Neural cell (in vitro differentiated cells): ENCODE data around the gene STARD13. TPM values are rescaled to one million over a fixed set of nuclear protein-coding genes. Genes with fewer than 3 reads are reported as not detected.

ENCODE experiments used
- H2AFZ ChIP-seq: fragments of 200-600, 300-800 bp; sonication (generic), shearing (Covaris generic); 2 replicates; pipeline ENCODE4 v1.6.0; 2014; ENCODE audit warnings: low read depth, mild to moderate bottlenecking, antibody characterized with exemption, low read length, moderate library complexity
- H3F3A ChIP-seq: fragments of 200-600 bp; shearing (Covaris generic); 2 replicates; pipeline ENCODE4 v1.6.1; 2016; ENCODE audit warnings: mild to moderate bottlenecking, moderate library complexity, mixed read lengths, antibody characterized with exemption, low read length; ENCODE audit not compliant: insufficient read depth, poor library complexity, severe bottlenecking
- H3K27ac ChIP-seq: fragments of 200-600, 300-800 bp; sonication (generic), shearing (Covaris generic); 2 replicates; pipeline ENCODE4 v1.5.1; 2014; ENCODE audit warnings: mild to moderate bottlenecking, low read length, moderate library complexity
- H3K27me3 ChIP-seq: fragments of 300-800, 200-600 bp; sonication (generic), shearing (Covaris generic); 2 replicates; pipeline ENCODE4 v1.6.0; 2014; ENCODE audit warnings: mild to moderate bottlenecking, low read depth, low read length, moderate library complexity; ENCODE audit not compliant: insufficient read depth
- H3K36me3 ChIP-seq: fragments of 300-800, 200-600 bp; sonication (generic), shearing (Covaris generic); 2 replicates; pipeline ENCODE4 v1.5.1; 2014; ENCODE audit warnings: mild to moderate bottlenecking, antibody characterized with exemption, low read length, moderate library complexity; ENCODE audit not compliant: insufficient read depth
- H3K4me2 ChIP-seq: fragments of 300-800, 200-600 bp; sonication (generic), shearing (Covaris generic); 2 replicates; pipeline ENCODE4 v1.6.0; 2014; ENCODE audit warnings: mild to moderate bottlenecking, low read length
- H3K4me3 ChIP-seq: fragments of 300-800, 200-600 bp; sonication (generic), shearing (Covaris generic); 2 replicates; pipeline ENCODE4 v1.5.1; 2014; ENCODE audit warnings: mild to moderate bottlenecking, low read length, moderate library complexity
- H3K79me2 ChIP-seq: fragments of 200-600 bp; shearing (Covaris generic); replicated peaks from 2 replicates; pipeline ENCODE4 v1.6.0; 2014; ENCODE audit warnings: mild to moderate bottlenecking, low read length, moderate library complexity; ENCODE audit not compliant: insufficient read depth
- H3K9ac ChIP-seq: fragments of 300-800, 200-600 bp; sonication (generic), shearing (Covaris generic); 2 replicates; pipeline ENCODE4 v1.6.1; 2016; ENCODE audit warnings: mild to moderate bottlenecking, low read length, mixed read lengths
- H3K9me2 ChIP-seq: fragments of 200-600 bp; shearing (Covaris generic); 2 replicates; pipeline ENCODE4 v1.6.1; 2016; ENCODE audit warnings: mild to moderate bottlenecking, low read length, mixed read lengths; ENCODE audit not compliant: insufficient read depth
- H3K9me3 ChIP-seq: fragments of 200-600, 300-800 bp; sonication (generic), shearing (Covaris generic); 2 replicates; pipeline ENCODE4 v1.6.1; 2016; ENCODE audit warnings: mild to moderate bottlenecking, mixed run types, low read length, moderate library complexity, mixed read lengths
- H4K20me1 ChIP-seq: fragments of 200-600 bp; shearing (Covaris generic); 2 replicates; pipeline ENCODE4 v1.6.1; 2016; ENCODE audit warnings: mild to moderate bottlenecking, mixed run types; ENCODE audit not compliant: insufficient read depth
- CTCF ChIP-seq: fragments of 450-650 bp; IDR thresholded peaks from 2 replicates; pipeline ENCODE4 v1.5.1; 2014; ENCODE audit warnings: antibody characterized with exemption, mild to moderate bottlenecking, moderate library complexity; ENCODE audit not compliant: poor library complexity, severe bottlenecking
- EP300 ChIP-seq: fragments of 450-650 bp; conservative IDR thresholded peaks from 2 replicates; pipeline ENCODE4 v1.6.1; 2014; ENCODE audit warnings: antibody characterized with exemption, mild to moderate bottlenecking, moderate library complexity; ENCODE audit not compliant: poor library complexity, severe bottlenecking
- EZH2 ChIP-seq: fragments of 200-600, 300-800 bp; shearing (Covaris generic), sonication (generic); IDR thresholded peaks from 2 replicates; pipeline ENCODE4 v1.6.1; 2014; ENCODE audit warnings: antibody characterized with exemption, low read length, borderline replicate concordance, mild to moderate bottlenecking; ENCODE audit not compliant: insufficient read depth, poor library complexity, severe bottlenecking
- MXI1 ChIP-seq: fragments of 450-650 bp; conservative IDR thresholded peaks from 2 replicates; pipeline ENCODE4 v1.6.1; 2014; ENCODE audit warnings: antibody characterized with exemption, mild to moderate bottlenecking; ENCODE audit not compliant: poor library complexity, severe bottlenecking
- POLR2AphosphoS5 ChIP-seq: IDR thresholded peaks from 2 replicates; pipeline ENCODE4 v1.6.1; 2012
- RAD21 ChIP-seq: fragments of 450-650 bp; conservative IDR thresholded peaks from 2 replicates; pipeline ENCODE4 v1.6.1; 2014; ENCODE audit warnings: antibody characterized with exemption, mild to moderate bottlenecking, moderate library complexity
- SMC3 ChIP-seq: fragments of 450-650 bp; conservative IDR thresholded peaks from 2 replicates; pipeline ENCODE4 v1.6.1; 2014; ENCODE audit warnings: antibody characterized with exemption, mild to moderate bottlenecking, moderate library complexity; ENCODE audit not compliant: poor library complexity
- TAF1 ChIP-seq: IDR thresholded peaks from 2 replicates; pipeline ENCODE4 v1.6.1; 2012; ENCODE audit warnings: low read depth
- polyA plus RNA-seq: library from polyadenylated mRNA; depleted of rRNA; stranded (reverse); fragments of >200 nt; gene quantifications from 2 replicates; pipeline ENCODE4 v1.2.3, GENCODE V29; 2014
- TF ChIP-seq, protein P1 (sequence below): IDR thresholded peaks from 2 replicates; pipeline ENCODE4 v1.6.1; 2012; ENCODE audit warnings: borderline replicate concordance

Gene STARD13
- polyA plus RNA-seq, 1 donor from 2014 or later: 0.05 TPM

- Histone ChIP-seq H4K20me1 (no peaks in the 10 kb centered on the region), H3K9ac (no peak overlapping the region), H3K4me2 (no peak overlapping the region), H3K36me3 (no peaks in the 10 kb centered on the region), H3F3A (no peaks in the 10 kb centered on the region), H2AFZ (no peak overlapping the region), H3K27me3 (no peaks in the 10 kb centered on the region), H3K9me3 (no peaks in the 10 kb centered on the region), H3K27ac (no peak overlapping the region), H3K9me2 (no peaks in the 10 kb centered on the region), H3K79me2 (no peaks in the 10 kb centered on the region), H3K4me3 (no peak overlapping the region)
- TF ChIP-seq, protein P1, sequence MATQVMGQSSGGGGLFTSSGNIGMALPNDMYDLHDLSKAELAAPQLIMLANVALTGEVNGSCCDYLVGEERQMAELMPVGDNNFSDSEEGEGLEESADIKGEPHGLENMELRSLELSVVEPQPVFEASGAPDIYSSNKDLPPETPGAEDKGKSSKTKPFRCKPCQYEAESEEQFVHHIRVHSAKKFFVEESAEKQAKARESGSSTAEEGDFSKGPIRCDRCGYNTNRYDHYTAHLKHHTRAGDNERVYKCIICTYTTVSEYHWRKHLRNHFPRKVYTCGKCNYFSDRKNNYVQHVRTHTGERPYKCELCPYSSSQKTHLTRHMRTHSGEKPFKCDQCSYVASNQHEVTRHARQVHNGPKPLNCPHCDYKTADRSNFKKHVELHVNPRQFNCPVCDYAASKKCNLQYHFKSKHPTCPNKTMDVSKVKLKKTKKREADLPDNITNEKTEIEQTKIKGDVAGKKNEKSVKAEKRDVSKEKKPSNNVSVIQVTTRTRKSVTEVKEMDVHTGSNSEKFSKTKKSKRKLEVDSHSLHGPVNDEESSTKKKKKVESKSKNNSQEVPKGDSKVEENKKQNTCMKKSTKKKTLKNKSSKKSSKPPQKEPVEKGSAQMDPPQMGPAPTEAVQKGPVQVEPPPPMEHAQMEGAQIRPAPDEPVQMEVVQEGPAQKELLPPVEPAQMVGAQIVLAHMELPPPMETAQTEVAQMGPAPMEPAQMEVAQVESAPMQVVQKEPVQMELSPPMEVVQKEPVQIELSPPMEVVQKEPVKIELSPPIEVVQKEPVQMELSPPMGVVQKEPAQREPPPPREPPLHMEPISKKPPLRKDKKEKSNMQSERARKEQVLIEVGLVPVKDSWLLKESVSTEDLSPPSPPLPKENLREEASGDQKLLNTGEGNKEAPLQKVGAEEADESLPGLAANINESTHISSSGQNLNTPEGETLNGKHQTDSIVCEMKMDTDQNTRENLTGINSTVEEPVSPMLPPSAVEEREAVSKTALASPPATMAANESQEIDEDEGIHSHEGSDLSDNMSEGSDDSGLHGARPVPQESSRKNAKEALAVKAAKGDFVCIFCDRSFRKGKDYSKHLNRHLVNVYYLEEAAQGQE: no peak
Observed at GRCh38 chr13:33089311-33089710, 196.2 kb downstream of the STARD13 start.

DNA sequence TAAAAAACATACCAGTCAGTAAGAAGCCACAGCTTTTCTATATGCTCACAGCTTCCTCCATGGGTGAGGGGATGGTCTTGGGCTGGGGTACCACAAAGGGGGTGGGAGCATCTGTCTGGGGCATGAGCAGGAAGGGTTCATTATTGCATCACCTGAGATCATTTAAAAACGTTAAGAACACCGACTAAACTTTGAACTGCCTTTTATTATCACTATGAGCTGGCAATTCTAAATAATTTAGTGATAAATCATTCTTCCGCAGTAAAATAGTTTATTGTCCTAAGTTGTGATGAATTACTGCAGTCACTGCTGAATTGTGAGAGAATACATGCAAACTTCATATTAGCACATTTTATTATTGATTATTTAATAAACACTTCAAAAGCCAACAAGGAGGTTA lies 197.8 kb downstream of the STARD13 start:
- Histone ChIP-seq H3K27ac (no peak overlapping the region), H3K9ac (no peak overlapping the region), H3K36me3 (no peaks in the 10 kb centered on the region), H3K4me2 (no peak overlapping the region), H4K20me1 (no peaks in the 10 kb centered on the region), H3K9me2 (no peaks in the 10 kb centered on the region), H3K4me3 (no peak overlapping the region), H3F3A (no peaks in the 10 kb centered on the region), H3K27me3 (no peaks in the 10 kb centered on the region), H3K79me2 (no peaks in the 10 kb centered on the region), H3K9me3 (no peaks in the 10 kb centered on the region), H2AFZ (no peak overlapping the region)
- TF ChIP-seq RAD21: no peak
- TF ChIP-seq SMC3: no peak
- TF ChIP-seq POLR2AphosphoS5: no peak
- no peak for TF ChIP-seq EP300
- no peak for TF ChIP-seq MXI1
- no peak for TF ChIP-seq TAF1
- TF ChIP-seq EZH2: no peak
- TF ChIP-seq CTCF: no peak
- TF ChIP-seq, protein P1: no peak
